Measurements from ENCODE around the gene COL15A1.

The COL15A1 gene

DNA sequence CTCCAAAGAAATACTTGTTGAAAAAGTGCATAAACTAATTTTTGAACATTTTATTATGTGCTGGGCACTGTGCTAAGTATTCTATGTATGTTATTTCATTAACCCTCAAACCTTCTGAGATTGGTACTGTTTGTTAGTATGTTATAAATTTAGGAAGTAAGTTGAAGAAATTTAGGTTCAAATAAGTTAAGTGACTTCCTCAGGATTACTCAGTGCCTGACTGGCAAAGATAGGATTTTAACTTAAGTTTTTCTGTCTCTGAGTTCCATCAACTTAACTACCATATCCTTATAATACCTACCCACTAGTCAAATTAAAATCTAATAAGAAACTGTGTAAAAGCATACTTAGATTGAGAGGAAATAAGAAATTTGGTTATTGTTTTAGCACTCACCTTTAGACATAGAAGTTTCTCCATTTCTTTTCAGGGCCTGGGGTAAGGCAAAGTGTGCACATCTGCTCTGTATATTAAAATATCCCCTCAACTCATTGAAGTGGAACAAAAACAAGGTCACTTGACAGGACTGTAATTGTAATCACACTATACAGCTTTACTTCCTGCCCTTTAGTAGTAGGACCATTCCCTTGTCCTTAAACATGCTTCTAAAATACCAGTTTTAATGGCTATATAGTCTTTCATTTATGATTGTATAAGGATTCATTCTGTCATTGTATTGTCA is 176.4 kb downstream of the COL15A1 start:
- Mint-ChIP-seq H3K9me3 (no peaks in the 10 kb centered on the region), H3K4me1 (peaks cover 79% of the 10 kb centered on the region), H3K27me3 (no peaks in the 10 kb centered on the region), H3K4me3 (peak overlapping the region in 1 of 2 donors; percentile 76), H3K27ac (peak overlapping the region in 1 of 2 donors; percentile 15)
- DNase-seq, result no peak
- ATAC-seq, result no peak

Data from stimulated activated naive CD8-positive, alpha-beta T cell treated with anti-CD3 and anti-CD28 coated beads, Interleukin-15, amount 100 ng/mL, for 72 hours (primary cell).